ENCODE results near the gene SPACA6. TPM values are rescaled to one million over a fixed set of nuclear protein-coding genes. Genes with fewer than 3 reads are reported as not detected.

The SPACA6 gene
- total and polyA plus RNA-seq, 9 of the 15 experiments (the other 6 are each of a cell fraction or from before 2014, with no cell fraction given), result 1.3 to 17.3 (median 6.2) TPM

DNA sequence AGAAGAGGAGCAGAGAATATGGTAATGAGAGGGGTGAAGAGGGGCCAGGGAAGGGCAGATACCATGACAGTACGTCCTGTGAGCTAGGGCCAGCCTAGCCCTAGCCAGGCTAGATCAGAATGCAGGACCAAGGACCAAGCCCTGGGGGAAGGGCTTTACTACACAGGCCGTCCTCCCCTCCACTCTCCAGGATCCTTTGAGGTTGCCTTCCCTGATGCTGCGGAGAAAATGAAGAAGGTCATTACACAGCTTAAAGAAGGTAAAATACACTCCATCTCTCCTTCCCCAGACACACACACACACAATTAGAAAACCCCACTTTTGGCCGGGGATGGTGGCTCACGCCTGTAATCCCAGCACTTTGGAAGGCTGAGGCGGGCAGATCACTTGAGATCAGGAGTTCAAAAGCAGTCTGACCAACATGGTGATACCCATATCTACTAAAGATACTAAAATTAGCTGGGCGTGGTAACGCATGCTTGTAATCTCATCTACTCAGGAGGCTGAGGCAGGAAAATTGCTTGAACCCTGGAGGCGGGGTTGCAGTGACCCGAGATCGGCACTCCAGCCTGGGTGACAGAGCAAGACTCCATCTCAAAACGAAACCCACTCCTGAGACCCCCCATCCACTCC lies 8.5 kb downstream of the SPACA6 start (continued):
- TF ChIP-seq ZNF699 (CRISPR knock-in tag; IDR thresholded peaks at IDR 0.05; ENCODE audit: insufficient replicate concordance) (no peak), ATF7 (IDR thresholded peaks at IDR 0.05) (peak; percentile 23; the same call in 1 of the 2 replicates), MYNN (IDR thresholded peaks at IDR 0.05) (no peak; the same call in 1 of the 2 replicates), MYNN (CRISPR knock-in tag; IDR thresholded peaks at IDR 0.05) (no peak), NEUROD1 (IDR thresholded peaks at IDR 0.05; ENCODE audit: borderline replicate concordance, low read depth, low read length, partially characterized antibody) (no peak), ZNF584 (CRISPR knock-in tag; IDR thresholded peaks at IDR 0.05; ENCODE audit: low read depth) (no peak), NFE2 (IDR thresholded peaks at IDR 0.05; ENCODE audit: low read depth) (peak; percentile 43; the same call in 1 of the 2 replicates), ZNF780A (CRISPR knock-in tag; IDR thresholded peaks at IDR 0.05) (no peak), EP300 (IDR thresholded peaks at IDR 0.05; ENCODE audit: low read length) (peak; percentile 61; the same call in 1 of the 2 replicates), FOXA1 (IDR thresholded peaks at IDR 0.05; ENCODE audit: borderline replicate concordance) (no peak), HDAC1 (IDR thresholded peaks at IDR 0.05) (peak in 1 of 2 experiments; percentile 53; a peak in 1 of 4 replicates), ZNF551 (CRISPR knock-in tag; IDR thresholded peaks at IDR 0.05) (no peak), PTTG1 (tag; IDR thresholded peaks at IDR 0.05; ENCODE audit: low read depth) (no peak)
- TF ChIP-seq, protein P1, sequence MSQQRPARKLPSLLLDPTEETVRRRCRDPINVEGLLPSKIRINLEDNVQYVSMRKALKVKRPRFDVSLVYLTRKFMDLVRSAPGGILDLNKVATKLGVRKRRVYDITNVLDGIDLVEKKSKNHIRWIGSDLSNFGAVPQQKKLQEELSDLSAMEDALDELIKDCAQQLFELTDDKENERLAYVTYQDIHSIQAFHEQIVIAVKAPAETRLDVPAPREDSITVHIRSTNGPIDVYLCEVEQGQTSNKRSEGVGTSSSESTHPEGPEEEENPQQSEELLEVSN (IDR thresholded peaks at IDR 0.05; ENCODE audit: borderline replicate concordance in 1 of 2, extremely low read depth in 1 of 2, insufficient read depth in 1 of 2, insufficient read length in 1 of 2, low read depth in 1 of 2, low read length in 1 of 2, poor library complexity in 1 of 2, severe bottlenecking in 1 of 2), result peak in 1 of 2 experiments; percentile 19
- TF ChIP-seq, protein P2, sequence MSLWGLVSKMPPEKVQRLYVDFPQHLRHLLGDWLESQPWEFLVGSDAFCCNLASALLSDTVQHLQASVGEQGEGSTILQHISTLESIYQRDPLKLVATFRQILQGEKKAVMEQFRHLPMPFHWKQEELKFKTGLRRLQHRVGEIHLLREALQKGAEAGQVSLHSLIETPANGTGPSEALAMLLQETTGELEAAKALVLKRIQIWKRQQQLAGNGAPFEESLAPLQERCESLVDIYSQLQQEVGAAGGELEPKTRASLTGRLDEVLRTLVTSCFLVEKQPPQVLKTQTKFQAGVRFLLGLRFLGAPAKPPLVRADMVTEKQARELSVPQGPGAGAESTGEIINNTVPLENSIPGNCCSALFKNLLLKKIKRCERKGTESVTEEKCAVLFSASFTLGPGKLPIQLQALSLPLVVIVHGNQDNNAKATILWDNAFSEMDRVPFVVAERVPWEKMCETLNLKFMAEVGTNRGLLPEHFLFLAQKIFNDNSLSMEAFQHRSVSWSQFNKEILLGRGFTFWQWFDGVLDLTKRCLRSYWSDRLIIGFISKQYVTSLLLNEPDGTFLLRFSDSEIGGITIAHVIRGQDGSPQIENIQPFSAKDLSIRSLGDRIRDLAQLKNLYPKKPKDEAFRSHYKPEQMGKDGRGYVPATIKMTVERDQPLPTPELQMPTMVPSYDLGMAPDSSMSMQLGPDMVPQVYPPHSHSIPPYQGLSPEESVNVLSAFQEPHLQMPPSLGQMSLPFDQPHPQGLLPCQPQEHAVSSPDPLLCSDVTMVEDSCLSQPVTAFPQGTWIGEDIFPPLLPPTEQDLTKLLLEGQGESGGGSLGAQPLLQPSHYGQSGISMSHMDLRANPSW (CRISPR knock-in tag; IDR thresholded peaks at IDR 0.05), result no peak
- TF ChIP-seq, protein P3, sequence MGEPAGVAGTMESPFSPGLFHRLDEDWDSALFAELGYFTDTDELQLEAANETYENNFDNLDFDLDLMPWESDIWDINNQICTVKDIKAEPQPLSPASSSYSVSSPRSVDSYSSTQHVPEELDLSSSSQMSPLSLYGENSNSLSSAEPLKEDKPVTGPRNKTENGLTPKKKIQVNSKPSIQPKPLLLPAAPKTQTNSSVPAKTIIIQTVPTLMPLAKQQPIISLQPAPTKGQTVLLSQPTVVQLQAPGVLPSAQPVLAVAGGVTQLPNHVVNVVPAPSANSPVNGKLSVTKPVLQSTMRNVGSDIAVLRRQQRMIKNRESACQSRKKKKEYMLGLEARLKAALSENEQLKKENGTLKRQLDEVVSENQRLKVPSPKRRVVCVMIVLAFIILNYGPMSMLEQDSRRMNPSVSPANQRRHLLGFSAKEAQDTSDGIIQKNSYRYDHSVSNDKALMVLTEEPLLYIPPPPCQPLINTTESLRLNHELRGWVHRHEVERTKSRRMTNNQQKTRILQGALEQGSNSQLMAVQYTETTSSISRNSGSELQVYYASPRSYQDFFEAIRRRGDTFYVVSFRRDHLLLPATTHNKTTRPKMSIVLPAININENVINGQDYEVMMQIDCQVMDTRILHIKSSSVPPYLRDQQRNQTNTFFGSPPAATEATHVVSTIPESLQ (CRISPR knock-in tag; IDR thresholded peaks at IDR 0.05), result no peak
- TF ChIP-seq, protein P4, sequence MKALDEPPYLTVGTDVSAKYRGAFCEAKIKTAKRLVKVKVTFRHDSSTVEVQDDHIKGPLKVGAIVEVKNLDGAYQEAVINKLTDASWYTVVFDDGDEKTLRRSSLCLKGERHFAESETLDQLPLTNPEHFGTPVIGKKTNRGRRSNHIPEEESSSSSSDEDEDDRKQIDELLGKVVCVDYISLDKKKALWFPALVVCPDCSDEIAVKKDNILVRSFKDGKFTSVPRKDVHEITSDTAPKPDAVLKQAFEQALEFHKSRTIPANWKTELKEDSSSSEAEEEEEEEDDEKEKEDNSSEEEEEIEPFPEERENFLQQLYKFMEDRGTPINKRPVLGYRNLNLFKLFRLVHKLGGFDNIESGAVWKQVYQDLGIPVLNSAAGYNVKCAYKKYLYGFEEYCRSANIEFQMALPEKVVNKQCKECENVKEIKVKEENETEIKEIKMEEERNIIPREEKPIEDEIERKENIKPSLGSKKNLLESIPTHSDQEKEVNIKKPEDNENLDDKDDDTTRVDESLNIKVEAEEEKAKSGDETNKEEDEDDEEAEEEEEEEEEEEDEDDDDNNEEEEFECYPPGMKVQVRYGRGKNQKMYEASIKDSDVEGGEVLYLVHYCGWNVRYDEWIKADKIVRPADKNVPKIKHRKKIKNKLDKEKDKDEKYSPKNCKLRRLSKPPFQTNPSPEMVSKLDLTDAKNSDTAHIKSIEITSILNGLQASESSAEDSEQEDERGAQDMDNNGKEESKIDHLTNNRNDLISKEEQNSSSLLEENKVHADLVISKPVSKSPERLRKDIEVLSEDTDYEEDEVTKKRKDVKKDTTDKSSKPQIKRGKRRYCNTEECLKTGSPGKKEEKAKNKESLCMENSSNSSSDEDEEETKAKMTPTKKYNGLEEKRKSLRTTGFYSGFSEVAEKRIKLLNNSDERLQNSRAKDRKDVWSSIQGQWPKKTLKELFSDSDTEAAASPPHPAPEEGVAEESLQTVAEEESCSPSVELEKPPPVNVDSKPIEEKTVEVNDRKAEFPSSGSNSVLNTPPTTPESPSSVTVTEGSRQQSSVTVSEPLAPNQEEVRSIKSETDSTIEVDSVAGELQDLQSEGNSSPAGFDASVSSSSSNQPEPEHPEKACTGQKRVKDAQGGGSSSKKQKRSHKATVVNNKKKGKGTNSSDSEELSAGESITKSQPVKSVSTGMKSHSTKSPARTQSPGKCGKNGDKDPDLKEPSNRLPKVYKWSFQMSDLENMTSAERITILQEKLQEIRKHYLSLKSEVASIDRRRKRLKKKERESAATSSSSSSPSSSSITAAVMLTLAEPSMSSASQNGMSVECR (CRISPR knock-in tag; IDR thresholded peaks at IDR 0.05), result peak; percentile 4; the same call in 1 of the 2 replicates
